DOHH2 (cell line): Measurements from ENCODE around the gene SLC6A9.

Source experiments
- H3F3A ChIP-seq: fragments of 200-600 bp; sonication (generic), shearing (Covaris generic); 2 replicates; pipeline ENCODE4 v1.6.0; 2016; ENCODE audit warnings: antibody characterized with exemption, mild to moderate bottlenecking; ENCODE audit not compliant: control insufficient read depth, insufficient read depth
- H3K27ac ChIP-seq: fragments of 200-600 bp; sonication (generic); 2 replicates; pipeline ENCODE4 v1.5.1; 2014; ENCODE audit warnings: low read depth, mild to moderate bottlenecking, low read length, moderate library complexity
- H3K27me3 ChIP-seq: fragments of 200-600 bp; sonication (generic); 2 replicates; pipeline ENCODE4 v1.6.1; 2014; ENCODE audit warnings: mild to moderate bottlenecking, low read length, mixed read lengths; ENCODE audit not compliant: control insufficient read depth
- H3K36me3 ChIP-seq: fragments of 200-600 bp; sonication (generic); 2 replicates; pipeline ENCODE4 v1.6.1; 2014; ENCODE audit warnings: mild to moderate bottlenecking, low read length, moderate library complexity, mixed read lengths; ENCODE audit not compliant: control insufficient read depth
- H3K4me1 ChIP-seq: fragments of 200-600 bp; sonication (generic); 2 replicates; pipeline ENCODE4 v1.6.1; 2014; ENCODE audit warnings: mild to moderate bottlenecking, low read length, mixed read lengths; ENCODE audit not compliant: control insufficient read depth
- H3K4me2 ChIP-seq: fragments of 200-600 bp; sonication (generic); 2 replicates; pipeline ENCODE4 v1.6.0; 2014; ENCODE audit warnings: mild to moderate bottlenecking, low read length, moderate library complexity
- H3K4me3 ChIP-seq: fragments of 200-600 bp; sonication (generic); 2 replicates; pipeline ENCODE4 v1.5.1; 2014; ENCODE audit warnings: mild to moderate bottlenecking, low read length, mixed read lengths
- H3K79me2 ChIP-seq: fragments of 200-600 bp; sonication (generic); 2 replicates; pipeline ENCODE4 v1.6.1; 2014; ENCODE audit warnings: mild to moderate bottlenecking, low read length, mixed read lengths; ENCODE audit not compliant: control insufficient read depth
- H3K9me2 ChIP-seq: fragments of 200-600 bp; sonication (generic); replicated peaks from 2 replicates; pipeline ENCODE4 v1.6.1; 2014; ENCODE audit warnings: mild to moderate bottlenecking, low read length, mixed read lengths; ENCODE audit not compliant: control insufficient read depth
- H3K9me3 ChIP-seq: fragments of 200-600 bp; sonication (generic); 2 replicates; pipeline ENCODE4 v1.6.1; 2014; ENCODE audit warnings: antibody characterized with exemption, low read length, mixed read lengths; ENCODE audit not compliant: control insufficient read depth, insufficient read depth
- H4K20me1 ChIP-seq: fragments of 200-600 bp; sonication (generic); 2 replicates; pipeline ENCODE4 v1.6.0; 2014; ENCODE audit warnings: low read depth, mild to moderate bottlenecking, antibody characterized with exemption, low read length, moderate library complexity; ENCODE audit not compliant: control insufficient read depth, insufficient read depth
- EZH2phosphoT487 ChIP-seq: fragments of 200-600 bp; sonication (generic); IDR thresholded peaks from 2 replicates; pipeline ENCODE4 v1.6.1; 2017; ENCODE audit warnings: borderline replicate concordance, mild to moderate bottlenecking, antibody characterized with exemption, low read length, moderate library complexity, mixed read lengths
- TF ChIP-seq, protein P1 (sequence below): fragments of 200-600 bp; sonication (generic); IDR thresholded peaks from one replicate; pipeline ENCODE4 v1.5.1; 2014; ENCODE audit warnings: antibody characterized with exemption, mild to moderate bottlenecking, low read depth, low read length; ENCODE audit not compliant: poor library complexity, severe bottlenecking

Gene SLC6A9

DNA sequence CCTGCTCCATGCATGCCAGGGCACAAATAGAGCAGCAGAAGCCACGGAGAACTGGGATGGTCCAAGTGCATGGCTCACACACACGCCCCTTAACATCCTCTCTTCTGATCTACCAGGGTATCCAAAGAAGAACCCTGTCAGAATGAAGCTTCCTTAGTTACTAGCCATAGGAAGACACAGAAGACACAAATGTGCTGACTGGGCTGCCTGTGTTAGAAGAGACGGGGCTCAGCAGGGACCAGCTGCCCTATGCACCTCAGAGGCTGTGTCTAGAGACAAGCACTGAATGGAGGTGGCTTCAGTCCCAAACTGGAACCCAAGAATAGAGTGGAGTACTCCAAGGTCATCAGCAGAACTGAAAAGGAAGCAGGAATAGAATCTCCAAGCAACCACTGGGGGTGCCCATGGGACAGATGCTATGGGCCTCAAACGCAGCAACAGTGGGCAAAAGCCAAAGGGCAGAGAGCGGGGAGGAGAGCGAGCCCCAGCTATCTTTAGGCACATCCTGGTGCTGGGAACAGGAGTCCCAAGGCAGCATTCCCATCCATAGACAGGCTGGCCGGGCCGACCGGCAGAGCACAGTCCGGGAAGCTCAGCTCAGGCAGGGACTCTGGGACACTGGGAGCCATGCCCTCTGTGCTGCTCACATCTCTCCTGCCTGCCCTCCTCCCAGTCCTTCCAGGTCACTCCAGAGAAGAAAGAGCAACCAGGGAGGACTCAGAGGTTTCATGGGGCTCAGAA lies 9.5 kb downstream of the SLC6A9 start:
- no peak overlapping the region for H3K4me2 ChIP-seq
- peaks cover 8% of the 10 kb centered on the region for H3K4me1 ChIP-seq
- H3K79me2 ChIP-seq: no peaks in the 10 kb centered on the region
- H3K27me3 ChIP-seq: no peaks in the 10 kb centered on the region
- H3K4me3 ChIP-seq: no peak overlapping the region
- no peaks in the 10 kb centered on the region for H4K20me1 ChIP-seq
- H3K27ac ChIP-seq: no peak overlapping the region
- no peaks in the 10 kb centered on the region for H3F3A ChIP-seq
- no peaks in the 10 kb centered on the region for H3K9me3 ChIP-seq
- TF ChIP-seq EZH2phosphoT487: no peak
- TF ChIP-seq, protein P1, sequence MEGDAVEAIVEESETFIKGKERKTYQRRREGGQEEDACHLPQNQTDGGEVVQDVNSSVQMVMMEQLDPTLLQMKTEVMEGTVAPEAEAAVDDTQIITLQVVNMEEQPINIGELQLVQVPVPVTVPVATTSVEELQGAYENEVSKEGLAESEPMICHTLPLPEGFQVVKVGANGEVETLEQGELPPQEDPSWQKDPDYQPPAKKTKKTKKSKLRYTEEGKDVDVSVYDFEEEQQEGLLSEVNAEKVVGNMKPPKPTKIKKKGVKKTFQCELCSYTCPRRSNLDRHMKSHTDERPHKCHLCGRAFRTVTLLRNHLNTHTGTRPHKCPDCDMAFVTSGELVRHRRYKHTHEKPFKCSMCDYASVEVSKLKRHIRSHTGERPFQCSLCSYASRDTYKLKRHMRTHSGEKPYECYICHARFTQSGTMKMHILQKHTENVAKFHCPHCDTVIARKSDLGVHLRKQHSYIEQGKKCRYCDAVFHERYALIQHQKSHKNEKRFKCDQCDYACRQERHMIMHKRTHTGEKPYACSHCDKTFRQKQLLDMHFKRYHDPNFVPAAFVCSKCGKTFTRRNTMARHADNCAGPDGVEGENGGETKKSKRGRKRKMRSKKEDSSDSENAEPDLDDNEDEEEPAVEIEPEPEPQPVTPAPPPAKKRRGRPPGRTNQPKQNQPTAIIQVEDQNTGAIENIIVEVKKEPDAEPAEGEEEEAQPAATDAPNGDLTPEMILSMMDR: no peak
- no peaks in the 10 kb centered on the region for H3K36me3 ChIP-seq
- H3K9me2 ChIP-seq: no peaks in the 10 kb centered on the region

DNA sequence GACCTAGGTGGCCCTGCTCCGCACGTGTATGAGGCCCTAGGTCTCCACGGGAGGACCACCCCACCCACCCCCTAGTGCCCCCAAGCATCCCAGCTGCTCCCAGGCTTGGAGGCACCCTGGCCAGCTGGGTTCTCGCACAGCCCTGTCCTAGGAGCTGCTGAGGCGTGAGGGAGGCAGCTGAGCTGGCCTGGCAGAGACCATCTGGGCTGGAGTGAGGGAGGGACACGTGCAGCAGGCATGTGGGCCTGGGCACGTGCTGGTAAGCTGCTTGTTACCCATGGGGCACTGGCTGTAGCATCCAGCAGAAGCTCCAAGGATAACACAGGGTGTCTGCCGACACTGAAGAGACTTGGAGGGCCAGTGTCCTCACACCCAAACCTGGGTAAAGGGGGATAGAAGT lies 10.1 kb downstream of the SLC6A9 start:
- no peak overlapping the region for H3K27ac ChIP-seq
- no peaks in the 10 kb centered on the region for H4K20me1 ChIP-seq
- no peaks in the 10 kb centered on the region for H3K79me2 ChIP-seq
- H3K4me1 ChIP-seq: peaks cover 7% of the 10 kb centered on the region
- H3K4me3 ChIP-seq: no peak overlapping the region
- H3K36me3 ChIP-seq: no peaks in the 10 kb centered on the region
- no peak overlapping the region for H3K4me2 ChIP-seq
- H3K9me3 ChIP-seq: no peaks in the 10 kb centered on the region
- TF ChIP-seq EZH2phosphoT487: no peak
- TF ChIP-seq, protein P1: no peak
- H3F3A ChIP-seq: no peaks in the 10 kb centered on the region
- no peaks in the 10 kb centered on the region for H3K9me2 ChIP-seq
- H3K27me3 ChIP-seq: no peaks in the 10 kb centered on the region

DNA sequence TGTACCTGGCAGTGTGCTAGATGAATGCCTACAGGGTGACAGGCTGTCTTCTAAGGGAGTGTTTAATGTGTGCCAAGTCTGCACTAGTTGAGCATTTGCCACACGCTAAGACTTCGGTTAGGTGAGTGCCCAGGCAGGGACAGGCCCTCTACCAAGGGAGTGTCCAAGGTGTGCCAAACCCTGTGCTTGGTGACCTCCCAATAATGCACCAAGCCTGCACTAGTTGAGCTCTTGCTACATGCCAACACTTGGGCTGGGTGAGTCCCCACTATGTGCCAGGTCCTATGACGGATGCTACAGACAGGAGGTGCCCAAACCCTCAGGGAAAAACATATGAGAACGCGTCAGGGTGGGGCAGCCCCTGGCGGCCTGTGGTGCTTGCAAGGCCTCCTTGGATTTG lies 10.8 kb downstream of the SLC6A9 start:
- no peaks in the 10 kb centered on the region for H3F3A ChIP-seq
- no peaks in the 10 kb centered on the region for H3K36me3 ChIP-seq

More for the DNA sequence above, 10.8 kb downstream of the SLC6A9 start:
- no peaks in the 10 kb centered on the region for H3K9me3 ChIP-seq
- no peak overlapping the region for H3K4me3 ChIP-seq
- H3K27me3 ChIP-seq: no peaks in the 10 kb centered on the region
- TF ChIP-seq EZH2phosphoT487: no peak
- TF ChIP-seq, protein P1: no peak
- H3K79me2 ChIP-seq: no peaks in the 10 kb centered on the region
- H4K20me1 ChIP-seq: no peaks in the 10 kb centered on the region
- no peak overlapping the region for H3K27ac ChIP-seq
- H3K4me1 ChIP-seq: no peaks in the 10 kb centered on the region; the same call in 1 of the 2 replicates
- no peak overlapping the region for H3K4me2 ChIP-seq
- no peaks in the 10 kb centered on the region for H3K9me2 ChIP-seq
